ENCODE measurements around the gene LYPD6. TPM values are rescaled to one million over a fixed set of nuclear protein-coding genes. Genes with fewer than 3 reads are reported as not detected.

The LYPD6 gene
- total RNA-seq, 1 donor from 2014 or later: not detected

DNA sequence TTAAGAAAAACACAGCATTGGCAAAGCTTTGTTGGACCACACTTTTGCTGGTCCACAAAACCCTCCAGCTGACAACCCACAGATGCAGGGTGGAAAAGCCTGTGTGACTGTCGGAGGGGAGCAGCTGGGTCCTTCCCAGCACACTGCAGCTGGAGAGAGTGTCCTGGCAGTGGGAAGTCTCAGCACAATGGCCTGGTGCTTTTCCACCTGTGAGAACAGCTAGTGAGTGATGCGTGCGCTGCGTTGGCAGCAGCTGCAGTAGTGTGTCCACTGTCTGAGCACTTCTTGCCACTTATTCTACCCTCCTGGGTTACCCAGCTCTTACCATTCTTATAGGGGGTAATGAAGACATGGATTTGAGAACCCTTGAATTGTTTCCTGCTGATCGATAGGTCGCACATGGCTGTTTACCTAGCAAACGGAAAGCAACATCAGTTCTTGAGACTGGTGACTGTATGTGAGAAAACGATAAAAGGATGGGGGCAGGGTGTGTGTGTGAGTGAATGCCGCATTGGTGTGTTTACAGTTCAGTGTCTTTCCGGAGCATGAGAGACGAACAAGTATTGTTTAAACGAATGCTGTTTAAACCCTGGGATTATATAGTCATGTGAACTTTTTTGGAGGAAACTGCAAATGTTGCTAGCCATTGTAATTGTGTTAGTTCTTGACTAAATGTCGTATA lies 69.7 kb downstream of the LYPD6 start:
- intact Hi-C loops (cut with micrococcal nuclease): no loop called here

DNA sequence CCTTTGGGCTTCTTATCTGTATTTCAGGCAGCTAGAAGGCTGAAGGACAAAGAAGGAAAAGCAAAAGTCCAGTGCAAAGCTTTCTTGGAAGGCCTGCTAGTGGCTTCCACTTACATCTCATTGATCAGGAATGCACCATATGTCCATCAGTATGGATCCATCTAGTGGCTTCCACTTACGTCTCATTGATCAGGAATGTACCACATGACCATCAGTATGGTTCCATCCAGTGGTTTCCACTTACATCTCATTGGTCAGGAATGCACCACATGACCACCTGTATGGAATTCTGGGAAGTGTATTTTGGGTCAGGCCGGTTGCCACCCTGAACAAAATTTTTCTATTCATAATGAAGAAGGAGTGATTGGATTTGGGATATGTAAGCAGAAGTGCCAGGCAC lies 70.6 kb downstream of the LYPD6 start:
- intact Hi-C loops (cut with micrococcal nuclease): no loop called here

DNA sequence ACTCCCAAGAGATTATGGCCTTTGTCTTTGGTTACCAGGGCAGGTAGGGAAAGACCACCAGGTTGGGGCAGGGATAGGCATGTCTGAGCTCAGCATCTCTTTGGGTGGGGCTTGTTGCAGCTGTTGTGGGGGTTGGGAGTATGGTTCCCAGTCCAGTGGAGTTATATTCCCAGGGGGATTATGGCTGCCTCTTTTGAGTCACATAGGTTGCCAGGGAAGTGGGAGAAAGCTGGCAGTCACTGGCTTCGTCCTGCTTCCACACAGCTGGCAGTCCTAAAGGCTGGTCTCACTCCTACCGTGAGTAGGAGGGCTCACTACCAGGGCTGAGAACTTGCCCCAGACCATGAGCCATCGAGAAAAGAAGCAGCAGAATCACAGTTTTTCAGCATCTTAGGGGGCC lies 79.1 kb downstream of the LYPD6 start:
- intact Hi-C loops (cut with micrococcal nuclease): no loop called here

DNA sequence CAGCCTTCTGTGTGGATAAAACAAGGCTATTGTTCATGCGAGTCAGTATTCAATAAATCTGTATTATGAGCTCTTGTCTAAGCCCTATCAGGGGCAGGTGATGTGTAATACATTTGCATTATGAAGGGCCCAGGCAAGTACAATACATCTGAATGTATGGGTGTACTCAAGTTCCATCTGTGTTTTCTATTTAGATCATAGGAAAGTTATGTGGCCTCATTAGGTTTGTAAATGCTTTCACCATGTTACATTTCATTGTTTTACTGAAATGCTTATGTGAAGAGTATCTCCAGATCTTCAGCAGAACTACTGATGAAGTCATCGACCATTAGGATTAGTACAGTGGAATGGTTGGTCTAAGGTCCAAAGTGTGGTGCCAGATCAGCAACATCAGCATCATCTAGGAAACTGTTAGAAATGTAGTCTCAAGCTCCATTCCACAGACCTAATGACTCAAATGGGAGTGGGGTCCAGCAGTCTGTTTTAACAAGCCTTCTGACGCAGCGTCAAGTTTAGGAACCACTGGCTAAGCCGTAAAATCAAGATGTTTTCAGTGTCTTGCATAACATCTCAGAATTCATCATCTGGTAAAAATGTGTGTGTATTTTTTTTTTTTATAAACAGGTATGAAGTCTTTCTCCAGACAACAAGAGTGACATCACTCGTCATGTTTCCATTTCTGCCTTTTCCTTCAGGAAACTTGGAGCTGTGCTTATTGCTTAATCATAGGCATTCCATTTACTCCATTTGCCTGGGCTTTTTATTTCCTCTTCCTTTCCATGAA lies 80.5 kb downstream of the LYPD6 start:
- intact Hi-C loops (cut with micrococcal nuclease): no loop called here

DNA sequence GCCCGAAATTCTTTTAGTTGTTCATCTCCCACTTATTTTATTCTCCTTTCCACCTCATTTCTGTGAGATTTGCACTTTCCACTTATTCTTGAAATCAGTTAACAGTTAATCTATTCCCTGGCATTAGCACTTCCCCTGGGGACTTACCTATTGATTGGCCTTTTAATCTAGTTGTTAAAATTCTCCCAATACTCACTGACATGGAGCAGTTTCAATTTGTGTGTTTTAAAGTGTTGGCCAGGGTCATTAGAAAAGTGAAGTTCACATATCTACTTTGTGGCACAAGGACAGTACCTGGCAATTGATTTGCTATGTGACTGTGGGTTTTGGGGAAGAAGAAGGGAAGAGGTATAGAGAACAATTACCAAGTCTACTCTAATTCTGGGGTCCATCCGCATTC lies 83.1 kb downstream of the LYPD6 start:
- intact Hi-C loops (cut with micrococcal nuclease): no loop called here

DNA sequence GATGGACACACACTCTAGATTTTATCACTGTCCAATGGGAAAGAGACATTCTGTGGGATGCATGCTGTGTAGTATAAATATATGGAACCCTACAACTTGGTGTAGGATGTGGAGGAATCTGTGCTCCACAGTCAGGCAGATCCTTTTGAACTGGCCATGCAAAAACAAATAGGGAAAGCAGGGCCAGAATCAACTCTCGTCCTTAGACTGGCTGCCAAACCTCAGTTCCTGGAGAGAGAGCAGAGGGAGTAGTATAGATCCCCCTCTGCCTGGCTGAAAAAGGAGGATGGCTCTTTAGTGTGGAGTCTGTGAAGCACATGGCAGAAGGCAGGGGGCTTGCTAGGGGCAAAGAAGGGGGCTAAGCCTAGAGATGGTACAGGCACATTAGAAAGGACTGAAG lies 84.7 kb downstream of the LYPD6 start:
- intact Hi-C loops (cut with micrococcal nuclease): no loop called here

DNA sequence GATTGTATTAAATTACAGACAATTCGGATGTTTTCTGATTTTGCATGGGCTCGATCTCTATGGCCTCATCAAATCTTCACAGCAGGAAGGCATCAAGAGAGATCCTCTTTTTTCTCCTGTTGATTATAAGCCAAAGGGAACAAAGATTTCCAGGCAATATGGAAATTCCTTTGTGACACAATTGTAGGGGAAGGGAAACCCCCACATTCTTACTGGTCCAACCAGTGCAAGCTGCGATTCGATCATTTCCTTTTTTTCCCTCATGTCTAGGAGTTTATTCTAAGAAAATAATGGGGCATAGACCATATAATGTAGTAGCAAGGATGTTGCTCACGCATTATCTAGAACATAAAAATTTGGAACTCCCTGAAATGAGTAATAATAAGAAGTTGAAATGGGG lies 87.7 kb downstream of the LYPD6 start:
- intact Hi-C loops (cut with micrococcal nuclease): no loop called here

DNA sequence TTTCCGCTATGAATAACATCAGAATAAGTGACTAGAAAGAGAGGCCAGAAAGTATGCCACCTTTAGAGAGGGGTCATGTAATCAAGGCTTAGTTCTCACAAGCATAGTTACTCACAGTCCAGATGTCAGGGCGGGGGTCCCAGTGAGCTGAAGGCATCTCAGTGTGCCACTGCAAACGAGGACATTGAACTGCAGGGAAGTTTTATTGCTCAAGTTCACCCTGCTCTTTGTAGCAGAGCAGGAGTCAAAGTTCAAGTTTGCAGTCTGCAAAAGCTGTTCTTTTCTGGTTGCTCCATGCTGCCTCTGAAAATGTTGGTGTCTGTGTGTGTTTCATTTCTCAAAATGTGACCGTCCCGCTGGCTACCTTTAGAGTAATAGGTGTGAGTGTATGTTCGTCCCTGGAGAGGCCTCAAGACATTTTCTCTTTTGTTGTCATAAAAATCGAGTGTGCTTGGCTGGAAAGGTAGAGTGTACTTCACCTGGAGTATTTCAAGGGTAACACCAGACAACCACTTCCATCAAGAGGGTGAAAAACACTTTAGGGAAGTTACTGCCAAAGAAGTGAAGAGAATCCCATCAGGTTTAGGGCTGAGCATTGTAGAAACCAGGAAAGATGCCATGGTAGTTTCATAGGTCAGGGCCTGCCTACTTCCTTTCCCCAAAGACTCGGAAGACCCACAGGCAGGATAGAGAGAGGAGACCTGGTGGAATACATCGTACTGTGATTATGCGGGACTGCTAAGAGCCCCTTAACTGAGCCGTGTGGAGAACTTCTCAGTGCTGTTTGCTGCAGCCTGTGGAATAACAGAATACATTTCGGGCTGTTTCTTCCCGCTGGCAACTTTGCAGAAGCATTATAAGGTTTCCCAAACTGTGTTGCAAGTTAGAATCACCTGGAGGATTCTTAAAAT lies 89.9 kb downstream of the LYPD6 start:
- intact Hi-C loops (cut with micrococcal nuclease): no loop called here

DNA sequence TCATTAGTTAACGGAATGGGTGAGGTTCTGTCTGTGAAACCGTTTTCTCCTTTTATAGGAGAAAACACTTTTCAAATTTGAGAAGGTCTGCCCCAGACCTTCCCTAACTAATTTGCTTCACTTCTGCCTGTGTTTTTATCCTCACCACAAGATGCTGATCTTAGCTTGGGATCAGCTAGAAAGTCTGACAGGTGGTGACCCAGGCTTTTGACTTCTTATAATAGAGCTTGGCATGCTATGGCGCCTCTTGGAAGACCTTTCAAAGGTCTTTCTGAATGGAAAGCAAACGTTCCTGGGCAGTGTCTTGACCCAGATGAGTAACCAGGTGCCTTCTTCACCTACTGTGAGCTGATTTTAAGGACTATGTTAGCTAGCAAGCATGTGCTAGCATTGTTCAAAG lies 91.4 kb downstream of the LYPD6 start:
- intact Hi-C loops (cut with micrococcal nuclease): no loop called here

DNA sequence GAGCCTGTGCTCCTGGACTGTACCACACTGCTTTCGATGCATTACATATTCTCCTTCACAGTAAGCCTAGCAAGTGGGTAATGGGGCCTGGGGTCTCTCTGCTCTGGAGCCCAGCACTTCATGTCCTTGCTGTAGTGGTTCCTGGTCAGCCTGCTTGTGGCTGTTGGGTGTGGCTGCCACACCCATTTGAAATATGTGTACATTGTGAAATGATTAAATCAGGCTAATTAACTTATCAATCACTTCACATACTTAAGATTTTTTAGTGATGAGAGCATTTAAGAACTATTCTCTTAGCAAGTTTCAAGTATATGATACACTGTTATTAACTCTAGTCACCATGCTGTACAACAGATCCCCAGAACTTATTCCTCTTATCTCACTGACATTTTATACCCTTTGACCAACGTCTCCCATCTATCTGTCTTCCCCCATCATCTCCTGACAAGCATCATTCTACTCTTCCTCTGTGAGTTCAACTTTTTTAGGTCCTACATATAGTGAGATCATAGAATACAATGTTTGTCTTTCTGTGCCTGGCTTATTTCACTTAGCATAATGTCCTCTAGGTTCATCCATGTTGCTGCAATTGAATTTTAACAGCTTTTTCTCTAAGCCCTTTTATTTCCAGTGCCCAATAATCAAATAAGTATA lies 92.1 kb downstream of the LYPD6 start:
- intact Hi-C loops (cut with micrococcal nuclease): no loop called here

DNA sequence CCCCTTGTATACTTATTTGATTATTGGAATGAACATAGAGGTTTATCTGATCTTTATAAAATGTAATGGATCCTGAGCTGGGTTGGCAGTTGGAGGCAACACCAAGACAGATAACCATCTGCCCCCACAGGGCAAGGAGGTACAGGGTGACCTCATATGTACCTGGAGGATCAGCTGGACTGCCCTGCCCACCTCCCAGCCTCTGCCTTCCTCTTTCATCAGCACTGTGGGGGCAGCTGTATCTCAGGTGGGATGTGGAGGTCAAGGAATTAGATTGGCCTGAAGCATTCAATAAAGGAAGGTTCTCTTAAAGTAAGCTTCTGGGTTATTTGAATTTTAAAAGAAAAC lies 92.6 kb downstream of the LYPD6 start:
- intact Hi-C loops (cut with micrococcal nuclease): no loop called here

DNA sequence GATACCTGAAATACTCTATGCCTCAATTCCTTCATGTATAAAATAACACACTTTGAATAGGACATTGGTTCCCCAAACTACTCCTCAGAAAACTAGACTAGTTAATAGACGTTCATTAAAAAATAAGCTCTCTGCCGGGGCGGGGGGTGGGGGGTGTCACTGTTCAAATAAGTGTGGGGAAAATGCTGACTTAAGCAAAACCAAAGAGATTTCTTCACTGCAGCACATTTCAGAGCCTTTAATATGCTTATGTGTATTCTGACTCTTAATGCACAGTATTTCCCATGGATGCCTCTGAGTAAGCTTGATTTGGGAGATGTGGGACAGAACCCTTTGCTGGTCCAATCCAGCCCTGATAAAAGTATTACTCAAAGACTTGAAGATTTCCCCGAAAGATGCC lies 93.2 kb downstream of the LYPD6 start:
- intact Hi-C loops (cut with micrococcal nuclease): no loop called here

DNA sequence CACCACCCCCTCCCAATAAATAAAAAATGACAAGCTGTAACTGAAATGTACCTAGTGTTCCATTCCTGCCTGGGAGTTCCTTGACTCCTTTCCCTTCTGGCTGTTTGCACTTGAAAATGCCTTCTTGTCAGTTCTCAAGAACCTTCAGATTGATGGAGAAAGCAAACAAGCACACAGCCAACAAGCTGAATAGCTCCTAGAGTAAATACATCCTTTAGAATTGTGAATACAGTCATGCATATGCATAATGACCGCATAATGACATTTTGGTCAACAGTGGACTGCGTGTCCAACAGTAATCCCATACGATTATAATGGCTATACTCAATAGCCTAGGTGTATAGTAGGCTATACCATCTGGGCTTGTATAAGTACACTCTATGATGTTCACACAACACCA lies 97.0 kb downstream of the LYPD6 start:
- intact Hi-C loops (cut with micrococcal nuclease): no loop called here

DNA sequence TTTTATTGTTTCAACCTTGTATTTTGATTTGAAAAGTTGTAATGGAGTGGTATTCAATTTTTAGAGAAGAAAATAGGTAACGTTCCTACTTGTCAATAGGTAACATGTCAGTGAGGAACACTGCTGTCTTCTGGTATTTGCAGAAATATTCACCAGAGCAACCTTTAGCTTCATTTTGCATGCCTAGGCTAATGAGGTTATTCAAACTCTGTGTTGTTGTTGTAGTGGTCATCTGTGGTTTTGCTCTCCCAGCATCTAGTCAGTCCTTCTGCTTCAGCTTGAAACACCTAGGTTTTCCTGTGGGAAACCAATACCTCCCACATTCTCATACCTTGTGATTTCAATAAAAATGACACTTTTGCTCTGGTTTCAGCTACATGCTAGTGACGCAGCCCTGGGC lies 98.4 kb downstream of the LYPD6 start:
- intact Hi-C loops (cut with micrococcal nuclease): no loop called here

DNA sequence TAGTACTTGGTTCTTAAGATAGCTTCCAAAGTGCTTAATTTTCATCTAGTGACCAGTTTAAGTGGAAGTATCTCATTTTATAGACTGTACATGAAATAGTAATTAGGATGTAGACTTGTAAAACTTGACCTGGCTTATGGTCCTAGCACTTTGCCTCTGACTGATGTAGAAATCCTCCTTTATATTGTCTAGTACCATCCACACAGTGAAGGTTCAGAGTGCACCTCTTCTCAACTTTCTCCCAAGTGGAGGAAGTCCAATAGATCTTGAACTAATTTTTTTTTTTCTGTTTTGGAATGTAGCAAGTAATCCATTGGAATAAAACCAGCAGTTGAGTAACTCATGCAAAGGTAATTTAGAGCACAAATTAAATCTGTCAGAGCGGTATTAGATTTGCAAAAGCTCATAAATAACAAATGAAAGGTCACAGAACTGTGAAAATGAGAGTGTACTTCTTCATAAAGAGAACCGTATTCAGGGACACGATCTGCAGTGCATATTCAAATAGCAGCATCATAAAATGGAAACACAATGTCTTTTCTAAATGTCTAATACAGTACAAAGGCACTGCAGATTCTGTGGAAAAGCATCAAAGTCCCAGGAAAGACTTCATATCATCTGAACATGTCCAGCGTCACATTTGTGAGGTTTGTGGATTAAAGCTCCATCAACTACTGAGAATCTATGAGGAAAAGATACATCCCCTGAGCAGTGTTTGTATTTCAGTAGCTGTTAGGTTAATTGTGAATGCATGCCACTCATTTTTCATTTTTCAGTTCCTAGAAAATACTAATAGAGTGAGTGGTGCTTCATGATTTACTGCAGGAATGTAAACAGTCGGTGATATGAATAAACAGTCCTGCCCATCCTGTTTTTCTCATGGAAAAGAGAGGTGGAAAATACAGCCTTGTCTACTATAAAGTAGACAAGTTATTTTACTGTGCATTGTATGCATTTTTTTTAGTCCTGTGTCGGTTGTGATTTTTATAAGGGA lies 100.7 kb downstream of the LYPD6 start:
- intact Hi-C loops (cut with micrococcal nuclease): no loop called here

DNA sequence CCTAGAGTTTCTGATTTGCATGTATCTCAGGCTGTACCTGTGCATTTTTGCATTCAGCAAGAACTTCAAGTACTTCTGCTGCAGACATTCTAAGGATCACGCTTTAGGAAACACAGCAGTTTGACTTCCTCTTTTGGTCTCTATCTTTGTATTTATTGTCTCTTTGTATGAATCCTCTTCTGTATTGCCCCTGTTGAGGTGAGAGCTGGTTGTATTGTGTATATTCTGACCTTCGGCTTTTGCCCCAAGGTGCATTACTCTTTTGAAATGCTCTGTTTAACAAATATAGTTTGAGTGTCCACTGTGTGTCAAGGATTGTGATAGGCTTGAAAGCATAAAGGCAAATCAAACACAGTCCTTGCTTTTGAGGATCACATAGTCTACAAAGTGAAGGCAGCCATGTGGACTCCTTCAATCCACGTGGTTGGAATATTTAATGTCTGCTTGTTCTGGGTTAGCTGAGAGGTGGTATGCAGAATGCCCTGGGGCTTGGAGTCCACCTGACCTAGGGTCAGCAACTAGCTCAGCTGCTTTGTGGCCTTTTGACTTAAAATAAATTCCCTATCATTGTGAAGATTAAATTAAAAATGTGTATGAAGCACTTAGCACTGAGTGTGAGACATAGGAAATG lies 108.1 kb downstream of the LYPD6 start:
- intact Hi-C loops (cut with micrococcal nuclease): no loop called here

DNA sequence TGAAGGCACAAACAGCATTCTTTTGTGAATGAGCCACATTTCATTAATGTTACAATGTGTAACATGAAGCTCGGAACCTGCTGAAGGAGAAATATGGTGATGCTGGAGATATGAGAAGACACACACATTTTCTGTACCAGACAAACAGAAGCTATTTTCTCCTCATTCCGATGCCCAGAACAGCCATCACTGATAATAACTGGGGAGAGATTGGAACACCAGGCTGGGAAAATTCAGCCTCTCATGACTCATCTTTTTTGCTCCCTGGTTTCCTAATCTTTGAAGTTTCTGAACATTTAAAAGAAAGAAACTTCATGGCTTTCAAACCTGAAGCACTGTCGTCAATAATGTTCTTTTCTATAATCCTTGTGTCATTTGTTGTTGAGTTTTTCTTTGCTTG lies 110.9 kb downstream of the LYPD6 start:
- intact Hi-C loops (cut with micrococcal nuclease): no loop called here

DNA sequence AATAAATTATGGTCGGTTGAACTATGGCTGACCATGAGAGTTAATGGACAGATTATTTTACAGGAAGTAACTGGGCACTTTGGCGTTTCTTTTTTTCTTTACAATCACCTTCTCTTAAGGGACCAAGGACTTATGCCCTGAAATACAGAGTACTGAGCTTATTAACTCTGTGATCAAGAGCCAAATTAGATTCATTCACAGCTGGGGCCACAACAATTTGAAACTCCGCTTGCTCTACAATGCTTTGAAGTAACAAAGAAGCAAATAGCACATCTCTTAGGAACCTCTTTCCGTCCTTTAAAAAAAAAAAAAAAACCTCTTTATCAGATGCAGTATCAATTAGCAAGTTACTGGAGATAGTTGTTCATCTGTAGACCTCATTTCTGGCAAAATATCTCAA lies 112.0 kb downstream of the LYPD6 start:
- intact Hi-C loops (cut with micrococcal nuclease): no loop called here

DNA sequence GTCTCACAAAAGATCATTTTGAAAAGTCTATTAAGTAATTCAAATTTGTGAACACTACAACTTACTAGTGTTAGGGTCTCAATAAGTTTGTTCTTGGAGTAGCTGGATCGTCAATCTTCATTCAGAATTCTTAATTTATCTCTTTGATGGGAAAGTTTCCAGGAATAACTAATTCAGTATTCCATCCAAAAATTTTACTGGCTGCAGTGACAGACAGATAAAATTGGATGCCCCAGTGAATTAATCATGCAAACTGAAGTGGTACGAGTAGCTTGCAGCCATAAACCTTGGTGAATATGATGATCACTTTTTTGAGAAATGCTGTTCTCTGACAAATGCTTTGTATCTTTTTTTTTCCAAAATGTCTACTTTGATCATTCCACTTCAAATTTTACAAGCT lies 112.8 kb downstream of the LYPD6 start:
- intact Hi-C loops (cut with micrococcal nuclease): no loop called here

DNA sequence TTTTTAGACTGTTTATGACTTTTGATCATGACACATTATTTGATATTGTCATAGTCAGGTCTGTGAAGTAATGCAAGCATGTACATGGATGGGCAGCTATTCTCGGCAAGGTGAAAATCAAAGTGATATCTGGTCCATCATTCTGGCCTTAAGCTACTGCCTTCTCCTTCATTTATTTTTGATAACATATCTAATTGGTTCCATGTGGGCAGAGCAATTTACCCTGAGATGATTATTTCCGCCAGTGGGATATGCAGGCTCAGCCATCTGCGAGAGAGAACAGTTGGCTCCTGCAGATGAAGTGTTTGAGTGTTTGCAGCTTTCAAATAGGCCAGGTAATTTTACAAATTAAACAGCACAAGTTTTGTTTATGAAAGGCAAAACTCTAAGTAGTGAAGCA lies 116.4 kb downstream of the LYPD6 start:
- intact Hi-C loops (cut with micrococcal nuclease): no loop called here

All from T-helper 2 cell treated with Interferon-gamma antibody and Interleukin-4, amounts not matched to agents 100 ng/mL and 5 ng/mL, for 36 hours (primary cell).